ENCODE data around the gene ING5. TPM values are rescaled to one million over a fixed set of nuclear protein-coding genes. Genes with fewer than 3 reads are reported as not detected.

The ING5 gene
- polyA plus RNA-seq, 1 experiment = 27.0 TPM

- H3K4me3 ChIP-seq (ENCODE audit: low read depth, low read length) = peak overlapping the region; percentile 87
- TF ChIP-seq, protein P1, sequence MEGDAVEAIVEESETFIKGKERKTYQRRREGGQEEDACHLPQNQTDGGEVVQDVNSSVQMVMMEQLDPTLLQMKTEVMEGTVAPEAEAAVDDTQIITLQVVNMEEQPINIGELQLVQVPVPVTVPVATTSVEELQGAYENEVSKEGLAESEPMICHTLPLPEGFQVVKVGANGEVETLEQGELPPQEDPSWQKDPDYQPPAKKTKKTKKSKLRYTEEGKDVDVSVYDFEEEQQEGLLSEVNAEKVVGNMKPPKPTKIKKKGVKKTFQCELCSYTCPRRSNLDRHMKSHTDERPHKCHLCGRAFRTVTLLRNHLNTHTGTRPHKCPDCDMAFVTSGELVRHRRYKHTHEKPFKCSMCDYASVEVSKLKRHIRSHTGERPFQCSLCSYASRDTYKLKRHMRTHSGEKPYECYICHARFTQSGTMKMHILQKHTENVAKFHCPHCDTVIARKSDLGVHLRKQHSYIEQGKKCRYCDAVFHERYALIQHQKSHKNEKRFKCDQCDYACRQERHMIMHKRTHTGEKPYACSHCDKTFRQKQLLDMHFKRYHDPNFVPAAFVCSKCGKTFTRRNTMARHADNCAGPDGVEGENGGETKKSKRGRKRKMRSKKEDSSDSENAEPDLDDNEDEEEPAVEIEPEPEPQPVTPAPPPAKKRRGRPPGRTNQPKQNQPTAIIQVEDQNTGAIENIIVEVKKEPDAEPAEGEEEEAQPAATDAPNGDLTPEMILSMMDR (IDR thresholded peaks at IDR 0.05; ENCODE audit: insufficient read depth, low read depth, low read length) = peak; percentile 52
- CTCF ChIA-PET = interaction anchor here (0.6 to 1.5 kb wide), 2 partner anchors 25 to 618 kb away, joined by 3 to 5 read pairs; no protein-coding TSS in a partner anchor
- no peaks in the 10 kb centered on the region for H3K36me3 ChIP-seq (ENCODE audit: control insufficient read depth, insufficient read depth, low read length)
- DNase-seq (ENCODE audit: low read depth) = no peak
- POLR2A ChIA-PET = no interaction called here
- H3K27me3 ChIP-seq (ENCODE audit: control insufficient read depth, insufficient read depth, low read length) = no peaks in the 10 kb centered on the region
These were observed 765 bp upstream of the ING5 start for GRCh38 chr2:241701149-241701398.

- peak; percentile 9 for DNase-seq (ENCODE audit: low read depth)
- H3K27me3 ChIP-seq (ENCODE audit: control insufficient read depth, insufficient read depth, low read length) = no peaks in the 10 kb centered on the region
- TF ChIP-seq, protein P1 (IDR thresholded peaks at IDR 0.05; ENCODE audit: insufficient read depth, low read depth, low read length) = peak; percentile 48
- ChIA-PET POLR2A (interaction anchor here (0.5 kb wide), 1 partner anchor 10 kb away, joined by 7 read pairs; no protein-coding TSS in a partner anchor), CTCF (interaction anchor here (0.8 to 3.4 kb wide), 13 partner anchors 10 to 851 kb away, joined by 3 to 18 read pairs (median 6); partner anchors contain the start of gene D2HGDH)
- no peaks in the 10 kb centered on the region; the same call in 1 of the 2 replicates for H3K36me3 ChIP-seq (ENCODE audit: control insufficient read depth, insufficient read depth, low read length)
- H3K4me3 ChIP-seq (ENCODE audit: low read depth, low read length) = peak overlapping the region; percentile 87
These were observed 554 bp downstream of the ING5 start for GRCh38 chr2:241702155-241703031.

DNA sequence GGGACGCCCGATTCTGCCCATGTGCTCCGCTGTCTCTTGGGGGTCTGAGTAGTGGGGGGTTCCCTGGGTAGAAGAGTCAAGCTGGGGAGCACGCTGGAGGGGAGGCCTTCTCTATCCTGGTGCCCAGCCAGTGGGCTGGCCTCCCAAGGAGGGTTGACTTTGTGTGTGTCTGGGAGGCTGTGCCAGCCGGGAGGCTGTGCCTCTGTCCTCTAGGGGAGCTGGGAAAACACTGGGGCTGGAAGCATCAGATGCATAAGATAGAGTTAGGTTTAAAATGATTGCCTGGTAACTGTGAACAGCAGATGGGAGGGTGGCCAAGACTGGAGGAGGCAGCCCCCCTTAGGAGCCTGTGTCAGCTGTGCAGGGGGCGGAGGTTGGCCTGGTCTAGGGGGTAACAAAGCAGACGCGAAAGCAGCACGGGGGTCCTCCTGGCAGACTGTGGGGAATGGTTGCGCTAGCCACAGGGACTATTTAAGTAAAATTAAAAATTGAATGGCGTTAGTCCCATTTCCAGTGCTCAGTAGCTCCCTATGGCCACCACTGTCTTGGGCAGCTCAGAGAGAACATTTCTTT, 1.3 kb downstream of the ING5 start:
- DNase-seq (ENCODE audit: low read depth) = no peak
- POLR2A ChIA-PET = no interaction called here
- Histone ChIP-seq H3K36me3 (ENCODE audit: control insufficient read depth, insufficient read depth, low read length) (no peaks in the 10 kb centered on the region; the same call in 1 of the 2 replicates), H3K27me3 (ENCODE audit: control insufficient read depth, insufficient read depth, low read length) (no peaks in the 10 kb centered on the region), H3K4me3 (ENCODE audit: low read depth, low read length) (peak overlapping the region; percentile 87)
- TF ChIP-seq, protein P1 (IDR thresholded peaks at IDR 0.05; ENCODE audit: insufficient read depth, low read depth, low read length) = no peak
- CTCF ChIA-PET = interaction anchor here (0.8 to 3.4 kb wide), 11 partner anchors 9 to 852 kb away, joined by 3 to 18 read pairs (median 6); partner anchors contain the start of gene D2HGDH

DNA sequence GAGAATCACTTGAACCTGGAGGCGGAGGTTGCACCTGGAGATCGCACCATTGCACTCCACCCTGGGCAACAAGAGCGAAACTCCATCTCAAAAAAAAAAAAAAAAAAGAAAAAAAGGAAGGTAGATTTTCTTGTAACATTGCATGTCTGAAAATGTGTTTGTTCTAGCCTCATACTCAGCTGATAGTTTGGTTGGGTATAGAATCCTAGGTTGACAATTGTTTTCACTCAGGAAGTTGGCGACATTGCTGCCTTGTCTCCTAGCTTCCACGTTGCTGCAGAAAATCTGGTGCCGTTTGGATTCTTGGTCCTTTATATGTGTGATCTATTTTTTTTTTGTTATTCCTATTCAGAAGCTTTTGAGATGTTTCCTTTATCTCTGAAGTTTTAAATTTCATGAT, 4.7 kb downstream of the ING5 start:
- CTCF ChIA-PET = no interaction called here
- no peak for DNase-seq (ENCODE audit: low read depth)
- TF ChIP-seq, protein P1 (IDR thresholded peaks at IDR 0.05; ENCODE audit: insufficient read depth, low read depth, low read length) = no peak
- H3K27me3 ChIP-seq (ENCODE audit: control insufficient read depth, insufficient read depth, low read length) = no peaks in the 10 kb centered on the region
- peaks cover 6% of the 10 kb centered on the region for H3K36me3 ChIP-seq (ENCODE audit: control insufficient read depth, insufficient read depth, low read length)
- POLR2A ChIA-PET = no interaction called here
- no peak overlapping the region for H3K4me3 ChIP-seq (ENCODE audit: low read depth, low read length)

GRCh38 chr2:241708879-241709278, 7.0 kb downstream of the ING5 start:
- Histone ChIP-seq H3K27me3 (ENCODE audit: control insufficient read depth, insufficient read depth, low read length) (no peaks in the 10 kb centered on the region), H3K4me3 (ENCODE audit: low read depth, low read length) (no peak overlapping the region), H3K36me3 (ENCODE audit: control insufficient read depth, insufficient read depth, low read length) (peaks cover 9% of the 10 kb centered on the region)
- DNase-seq (ENCODE audit: low read depth) = no peak
- ChIA-PET CTCF (no interaction called here), POLR2A (no interaction called here)
- TF ChIP-seq, protein P1 (IDR thresholded peaks at IDR 0.05; ENCODE audit: insufficient read depth, low read depth, low read length) = no peak

Measured in BJ (cell line).